Prostate gland (tissue), 2 donors: ENCODE measurements around the gene FES.

ENCODE experiments used
- POLR2A ChIP-seq: fragments of 450-650 bp; IDR thresholded peaks from one replicate; pipeline ENCODE4 v1.6.1; 2016; ENCODE audit warnings: antibody characterized with exemption, mild to moderate bottlenecking
- TF ChIP-seq, protein P1 (sequence below), 4 experiments: fragments of 200-600 bp in 2 of 4; fragments of 450-650 bp in 2 of 4; sonication (generic) in 2 of 4; IDR thresholded peaks; 1 replicate in 3 of 4; 2 replicates in 1 of 4; pipeline ENCODE4 v1.5.1; 2016 to 2019; ENCODE audit warnings: antibody characterized with exemption in 4 of 4, mild to moderate bottlenecking in 2 of 4, moderate library complexity in 2 of 4

DNA sequence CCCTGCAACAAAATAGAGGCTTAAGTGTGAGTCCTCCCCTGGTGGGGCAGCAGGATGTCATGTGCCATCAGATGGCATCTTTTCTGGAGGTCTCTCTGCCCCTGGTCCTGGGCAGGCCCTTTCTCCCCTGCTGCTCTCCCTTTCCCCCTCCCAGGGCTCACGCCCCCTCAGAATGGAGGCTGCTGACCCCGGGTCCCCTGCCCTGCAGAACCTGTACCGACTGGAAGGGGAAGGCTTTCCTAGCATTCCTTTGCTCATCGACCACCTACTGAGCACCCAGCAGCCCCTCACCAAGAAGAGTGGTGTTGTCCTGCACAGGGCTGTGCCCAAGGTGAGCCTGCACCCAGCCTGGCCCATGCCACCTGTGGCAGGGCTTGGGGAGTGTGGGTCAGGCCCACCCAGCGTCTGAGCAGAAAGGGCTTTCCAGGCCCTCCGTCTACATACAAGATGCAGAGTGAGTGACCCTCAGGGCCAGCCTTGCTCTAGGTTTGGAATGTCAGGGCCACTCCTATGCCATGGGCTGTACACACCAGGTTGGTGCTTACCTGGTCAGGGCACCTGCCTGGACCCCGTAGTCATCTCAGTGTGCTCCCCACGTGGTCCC is 7.1 kb downstream of the FES start:
- TF ChIP-seq, protein P1, sequence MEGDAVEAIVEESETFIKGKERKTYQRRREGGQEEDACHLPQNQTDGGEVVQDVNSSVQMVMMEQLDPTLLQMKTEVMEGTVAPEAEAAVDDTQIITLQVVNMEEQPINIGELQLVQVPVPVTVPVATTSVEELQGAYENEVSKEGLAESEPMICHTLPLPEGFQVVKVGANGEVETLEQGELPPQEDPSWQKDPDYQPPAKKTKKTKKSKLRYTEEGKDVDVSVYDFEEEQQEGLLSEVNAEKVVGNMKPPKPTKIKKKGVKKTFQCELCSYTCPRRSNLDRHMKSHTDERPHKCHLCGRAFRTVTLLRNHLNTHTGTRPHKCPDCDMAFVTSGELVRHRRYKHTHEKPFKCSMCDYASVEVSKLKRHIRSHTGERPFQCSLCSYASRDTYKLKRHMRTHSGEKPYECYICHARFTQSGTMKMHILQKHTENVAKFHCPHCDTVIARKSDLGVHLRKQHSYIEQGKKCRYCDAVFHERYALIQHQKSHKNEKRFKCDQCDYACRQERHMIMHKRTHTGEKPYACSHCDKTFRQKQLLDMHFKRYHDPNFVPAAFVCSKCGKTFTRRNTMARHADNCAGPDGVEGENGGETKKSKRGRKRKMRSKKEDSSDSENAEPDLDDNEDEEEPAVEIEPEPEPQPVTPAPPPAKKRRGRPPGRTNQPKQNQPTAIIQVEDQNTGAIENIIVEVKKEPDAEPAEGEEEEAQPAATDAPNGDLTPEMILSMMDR (IDR thresholded peaks at IDR 0.05), result no peak
- no peak for TF ChIP-seq POLR2A
